SKM-1 (cell line): ENCODE data around the gene HLA-DOA.

ENCODE experiments used
- DNase-seq: peaks from one replicate; lab custom pipeline; 2025; ENCODE audit not compliant: unreplicated experiment; lab: John Stamatoyannopoulos, UW

HLA-DOA gene

DNA sequence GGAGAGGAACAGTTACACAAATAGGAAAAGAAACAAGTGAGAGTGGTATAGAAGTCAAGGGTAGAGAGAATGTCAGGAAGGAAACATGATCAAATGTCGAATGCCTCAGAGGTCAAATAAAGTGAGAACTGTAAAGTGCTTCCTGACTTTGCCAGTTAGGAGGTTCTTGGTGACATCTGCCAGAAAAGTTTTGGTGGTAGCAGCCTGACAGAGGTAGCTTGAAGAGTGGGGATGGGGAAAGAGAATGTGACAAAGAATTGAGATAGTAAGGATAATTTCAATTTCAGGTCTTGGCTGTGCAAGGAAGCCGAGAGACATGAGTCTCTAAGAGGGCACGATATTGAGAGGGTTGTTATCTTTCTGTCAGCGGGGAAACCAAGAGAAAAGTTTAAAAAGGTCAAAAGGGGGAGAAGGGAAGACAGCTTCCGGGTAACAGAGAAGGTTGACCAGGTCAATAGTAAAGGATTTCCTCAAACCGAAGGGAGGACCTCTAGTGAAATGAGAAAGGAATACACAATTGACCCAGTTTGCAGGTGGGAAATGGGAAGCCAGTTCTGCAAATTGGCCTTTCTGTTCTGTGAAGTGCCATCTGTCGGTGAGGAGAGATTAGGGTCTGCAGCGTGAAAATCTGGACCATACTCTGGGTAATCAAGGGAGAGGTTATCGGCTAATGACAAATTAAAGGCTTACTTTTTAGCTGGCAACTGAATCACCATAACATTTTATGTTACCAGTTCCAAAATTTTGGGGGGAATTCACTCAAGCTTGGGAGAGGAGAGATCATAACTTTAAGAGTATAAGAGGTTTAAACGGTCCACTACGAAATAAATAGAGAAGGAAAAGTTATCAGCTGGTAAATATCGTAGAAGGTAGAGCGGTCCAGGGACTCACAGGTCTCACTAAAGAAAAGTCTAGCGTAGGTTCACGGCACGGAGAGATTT is 42.0 kb downstream of the HLA-DOA start:
- DNase-seq, result peak; percentile 48

DNA sequence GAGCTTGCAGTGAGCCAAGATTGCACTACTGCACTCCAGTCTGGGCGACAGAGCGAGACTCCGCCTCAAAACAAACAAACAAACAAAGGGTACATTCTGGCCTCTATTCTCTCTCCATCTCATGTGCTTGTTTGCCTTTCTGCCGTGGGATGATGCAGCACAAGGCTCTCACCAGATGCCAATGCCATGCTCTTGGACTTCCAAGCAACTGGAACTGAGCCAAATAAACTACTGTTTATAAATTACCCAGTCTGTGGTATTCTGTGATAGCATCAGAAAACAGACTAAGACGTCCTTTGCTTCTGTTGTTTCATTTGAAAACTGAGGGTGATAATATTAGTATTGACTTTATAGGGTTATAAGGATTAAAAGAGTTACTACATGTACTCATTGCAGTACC is 44.6 kb downstream of the HLA-DOA start:
- no peak for DNase-seq

DNA sequence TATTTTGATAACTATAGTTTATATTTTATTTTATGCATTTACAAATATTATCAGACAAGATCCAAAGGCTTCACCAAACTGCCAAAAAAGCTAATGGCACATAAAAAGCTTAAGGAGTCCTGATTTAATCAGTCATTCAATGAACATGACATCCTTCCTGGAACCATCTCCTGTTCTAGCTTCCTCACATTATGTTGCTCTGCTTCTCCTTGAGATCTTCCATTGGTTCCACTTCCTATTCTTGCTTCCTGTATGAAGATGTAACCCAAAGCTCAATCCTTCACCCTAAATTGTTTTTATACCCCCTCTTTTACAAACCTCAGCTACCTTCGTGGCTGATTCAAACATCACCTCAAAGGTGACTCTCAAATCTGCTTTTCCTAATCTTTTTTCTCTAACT is 45.5 kb downstream of the HLA-DOA start:
- DNase-seq, result no peak

DNA sequence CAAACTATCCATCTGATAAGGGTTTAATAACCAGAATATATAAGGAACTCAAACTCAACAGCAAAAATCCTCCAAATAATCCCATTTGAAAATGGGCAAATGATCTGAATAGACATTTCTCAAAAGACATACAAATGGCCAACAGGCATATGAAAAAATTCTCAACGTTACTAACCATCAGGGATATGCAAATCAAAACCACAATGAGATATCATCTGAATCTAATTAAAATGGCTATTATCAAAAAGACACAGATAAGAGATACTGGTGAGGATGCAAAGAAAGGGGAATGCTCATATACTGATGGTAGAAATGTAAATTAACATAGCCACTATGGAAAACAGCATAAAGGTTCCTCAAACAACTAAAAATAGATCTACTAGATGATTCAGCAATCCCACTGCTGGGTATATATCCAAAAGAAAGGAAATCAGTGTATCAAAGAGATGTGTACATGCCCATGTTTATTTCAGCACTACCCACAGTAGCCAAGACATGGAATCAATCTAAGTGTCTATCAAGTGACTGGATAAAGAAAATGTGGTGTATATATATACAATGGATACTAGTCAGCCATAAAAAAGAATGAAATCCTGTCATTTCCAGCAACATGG is 47.1 kb downstream of the HLA-DOA start:
- DNase-seq, result no peak

DNA sequence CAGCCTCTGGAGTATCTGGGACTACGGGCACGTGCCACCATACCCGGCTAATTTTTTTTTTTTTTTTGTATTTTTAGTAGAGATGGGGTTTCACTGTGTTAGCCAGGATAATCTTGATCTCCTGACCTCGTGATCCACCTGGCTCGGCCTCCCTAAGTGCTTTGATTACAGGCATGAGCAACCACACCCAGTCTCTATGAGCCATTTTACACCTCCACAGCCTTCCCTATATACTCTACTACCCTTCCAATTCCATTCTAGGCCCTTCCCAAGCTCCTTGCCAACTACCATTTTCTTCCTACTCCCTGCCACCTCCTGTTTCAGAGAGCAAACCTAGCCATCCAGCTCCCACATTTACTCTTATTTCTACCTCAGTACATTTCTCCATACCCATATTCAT is 48.8 kb downstream of the HLA-DOA start:
- DNase-seq, result no peak

DNA sequence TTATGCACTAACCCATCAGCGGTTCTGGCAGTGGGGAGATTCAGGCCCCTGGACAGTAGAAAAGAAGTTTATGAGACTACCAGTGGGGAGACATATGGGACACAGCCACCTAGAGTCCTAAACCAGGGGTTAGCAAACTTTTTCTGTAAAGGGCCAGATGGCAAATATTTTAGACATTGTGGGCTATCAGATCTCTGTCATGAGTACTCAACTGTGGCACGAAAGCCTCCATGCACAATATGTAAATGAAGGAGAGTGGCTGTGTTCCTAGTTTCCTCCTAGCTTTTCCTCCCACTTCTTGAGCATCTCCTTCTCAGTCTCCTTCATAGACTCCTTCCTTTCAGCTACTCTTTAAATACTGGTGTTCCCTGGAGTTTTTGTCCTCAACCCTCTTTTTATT is 53.2 kb downstream of the HLA-DOA start:
- no peak for DNase-seq

DNA sequence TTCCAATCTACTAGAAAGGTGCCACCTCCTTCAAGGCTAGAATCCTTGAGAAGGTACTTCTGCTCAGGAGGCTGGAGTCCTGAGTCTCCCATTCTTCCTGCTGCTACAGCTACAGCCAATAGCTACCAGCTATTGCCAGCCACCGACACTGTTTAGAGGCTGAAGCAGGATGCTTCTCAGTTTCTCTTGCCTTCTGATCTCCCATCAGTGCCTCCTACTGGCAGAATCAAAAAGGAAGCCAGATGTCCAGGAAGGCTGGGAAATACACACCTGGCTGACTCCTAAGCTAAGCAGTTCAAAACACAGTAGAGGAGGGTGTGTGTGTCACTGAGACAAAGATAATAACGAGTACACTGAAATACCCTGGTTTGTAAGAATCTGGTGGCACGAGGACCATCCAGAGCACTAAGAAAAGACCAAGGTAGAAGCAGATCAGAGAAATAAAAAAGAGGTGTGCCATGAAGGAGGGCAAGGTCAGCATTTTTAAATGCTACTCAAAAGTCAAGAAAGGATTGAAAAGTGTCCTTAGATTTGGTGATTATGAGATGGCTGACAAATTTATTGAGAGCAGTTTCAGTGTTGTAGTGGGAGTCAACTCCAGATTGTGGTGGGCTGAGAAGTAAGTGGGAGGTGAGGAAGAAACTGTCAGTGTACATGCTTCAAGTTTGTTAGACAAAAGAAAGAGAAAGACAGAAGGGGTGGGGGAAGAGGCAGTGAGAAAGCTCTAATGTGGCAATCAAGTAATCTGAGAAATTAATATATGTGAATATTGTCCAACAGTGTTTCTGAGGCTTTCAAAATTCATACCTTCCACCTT is 54.2 kb downstream of the HLA-DOA start:
- DNase-seq, result no peak

DNA sequence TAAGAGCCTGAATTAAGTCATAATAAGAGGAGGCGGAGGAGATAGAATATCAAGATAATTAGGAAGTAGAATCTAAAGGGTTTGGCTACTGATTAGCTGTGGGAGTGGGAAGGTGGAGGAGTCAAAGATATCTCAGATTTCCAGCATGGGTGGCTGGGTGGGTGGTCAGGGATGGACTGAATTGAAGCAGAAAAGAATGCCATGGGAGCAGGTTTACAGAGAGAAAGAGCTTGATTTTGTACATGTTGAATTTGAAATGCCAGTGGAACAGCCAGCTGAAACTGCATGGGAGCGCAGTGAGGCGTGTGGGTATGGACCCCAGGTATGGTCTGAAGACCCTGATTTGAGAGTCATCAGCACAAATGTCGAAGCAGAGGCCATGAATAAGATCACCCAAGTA is 55.1 kb downstream of the HLA-DOA start:
- no peak for DNase-seq
